GM21515 (cell line): ENCODE measurements around the gene KDM2A.
"Not testable (repeated sequence)": the region's sequence is repeated elsewhere in the genome, so short reads cannot be mapped to it uniquely, and the experiment has no call there.

ENCODE experiments used
- ATAC-seq: cut with Tn5 transposase; IDR thresholded peaks from one replicate; pipeline ENCODE4 v1.9.1; 2021; ENCODE audit not compliant: unreplicated experiment

Gene KDM2A

GRCh38 chr11:67117672-67118180 lies 1.3 kb upstream of the KDM2A start:
- ATAC-seq = peak; percentile 2

GRCh38 chr11:67118181-67118766 lies 789 bp upstream of the KDM2A start:
- ATAC-seq = peak; percentile 12

DNA sequence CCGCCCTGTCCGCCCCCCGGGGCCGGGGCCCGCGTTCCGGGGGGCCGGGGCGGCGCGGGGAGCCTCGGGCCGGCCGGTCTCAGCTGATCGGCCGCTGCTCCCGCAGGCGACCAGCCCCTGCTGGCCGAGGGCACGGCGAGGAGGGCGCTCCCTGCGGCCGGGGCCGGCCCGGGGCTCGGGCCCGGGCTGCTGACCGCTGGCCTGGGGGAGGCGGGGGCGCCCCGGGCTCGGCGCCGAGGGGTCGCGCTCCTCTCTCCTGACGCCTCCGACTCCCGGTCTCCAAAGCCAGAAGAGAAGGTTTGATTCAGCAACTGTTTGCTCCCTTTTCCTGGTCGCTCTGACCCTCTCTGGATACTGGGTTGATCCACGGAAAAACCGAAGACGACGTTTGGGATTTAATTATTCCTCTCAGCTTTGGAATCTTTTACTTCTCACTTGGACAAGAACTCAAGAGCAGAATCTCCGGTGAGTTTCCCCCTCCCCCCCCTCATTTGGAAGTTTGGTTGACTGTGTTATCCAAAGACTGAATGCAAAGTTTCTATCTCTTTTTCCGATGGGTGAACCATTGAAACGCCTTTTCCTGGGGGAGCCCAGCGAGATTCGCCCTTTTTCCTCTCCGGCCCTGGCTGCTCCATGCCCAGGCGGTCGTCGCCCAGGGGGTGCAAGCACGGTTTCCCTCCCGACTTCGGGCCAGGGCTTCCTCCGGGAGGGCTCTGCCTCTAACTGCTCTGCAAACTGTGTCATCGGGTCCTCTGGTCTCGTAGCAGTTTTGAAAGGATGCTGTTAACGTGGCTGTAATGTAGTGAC lies 725 bp downstream of the KDM2A start:
- ATAC-seq = peak; percentile 8

DNA sequence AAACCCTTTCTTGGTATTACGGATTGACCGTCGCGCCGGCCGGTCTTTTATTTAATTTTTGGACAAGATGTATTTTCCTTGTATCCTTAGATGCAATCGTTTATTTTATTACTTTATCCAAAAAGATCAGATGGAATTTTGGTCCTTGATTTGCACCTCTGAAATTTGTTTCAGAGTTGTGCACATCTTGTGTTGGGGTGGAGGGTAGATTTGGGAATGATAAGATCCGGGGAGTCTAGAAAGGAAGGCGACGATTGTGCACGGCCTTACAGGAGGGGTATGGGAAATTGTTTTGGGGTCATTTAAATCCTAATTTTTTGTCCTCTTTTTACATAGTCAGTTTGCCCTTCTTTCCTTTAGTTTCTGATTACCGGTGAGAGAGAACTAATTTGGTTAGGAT lies 1.4 kb downstream of the KDM2A start:
- ATAC-seq = no peak

DNA sequence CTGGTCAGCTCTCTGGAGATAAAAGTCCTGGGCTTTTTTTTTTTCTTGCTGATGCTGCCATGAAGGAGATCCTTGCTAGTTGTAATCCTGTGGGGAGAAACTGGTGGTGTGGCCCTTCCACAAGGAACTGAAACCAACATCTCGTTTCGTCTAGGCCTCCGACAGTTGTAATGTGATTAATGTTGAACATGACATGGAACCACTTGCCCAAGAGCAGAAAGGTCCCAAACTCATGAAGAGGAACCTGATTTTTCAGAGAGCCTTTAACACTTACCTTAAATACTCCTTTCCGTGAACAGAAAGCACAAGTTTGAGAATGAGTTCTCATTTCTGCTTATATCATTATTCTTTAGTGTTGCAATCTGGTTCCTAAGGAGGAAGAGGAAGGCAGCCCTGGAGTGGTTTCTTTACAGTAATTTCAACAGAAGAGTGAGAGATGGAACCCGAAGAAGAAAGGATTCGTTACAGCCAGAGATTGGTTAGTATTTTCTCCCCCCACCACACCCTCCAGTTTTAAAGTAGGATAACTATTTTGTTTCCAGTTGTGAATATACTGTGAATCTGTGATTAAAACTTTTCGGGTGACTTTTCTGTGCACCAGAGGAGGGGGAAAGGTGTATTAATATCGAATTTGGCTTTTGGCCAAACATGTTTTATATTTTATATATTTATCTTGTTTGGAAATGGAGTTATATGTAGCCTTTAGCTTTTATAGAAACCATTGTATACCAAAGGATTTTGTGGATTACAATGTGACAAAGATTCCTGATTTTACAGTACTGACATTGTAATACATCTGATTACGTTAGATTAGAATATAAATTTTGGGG lies 2.0 kb downstream of the KDM2A start:
- no peak for ATAC-seq

DNA sequence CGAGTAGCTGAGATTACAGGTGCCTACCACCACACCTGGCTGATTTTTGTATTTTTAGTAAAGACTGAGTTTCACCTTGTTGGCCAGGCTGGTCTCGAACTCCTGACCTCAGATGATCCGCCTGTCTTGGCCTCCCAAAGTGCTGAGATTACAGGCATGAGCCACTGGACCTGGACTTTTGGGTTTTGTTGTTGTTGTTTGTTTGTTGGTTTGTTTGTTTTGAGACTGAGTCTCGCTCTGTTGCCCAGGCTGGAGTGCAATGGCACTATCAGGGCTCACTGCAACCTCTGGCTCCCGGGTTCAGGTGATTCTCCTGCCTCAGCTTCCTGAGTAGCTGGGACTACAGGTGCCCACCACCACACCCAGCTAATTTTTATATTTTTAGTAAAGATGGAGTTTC lies 4.7 kb downstream of the KDM2A start:
- not testable (repeated sequence) for ATAC-seq

- ATAC-seq = not testable (repeated sequence)
Measured at GRCh38 chr11:67126243-67126642, 7.2 kb downstream of the KDM2A start.

GRCh38 chr11:67126986-67127385 lies 7.9 kb downstream of the KDM2A start:
- ATAC-seq = no peak

GRCh38 chr11:67130861-67131260 lies 11.8 kb downstream of the KDM2A start:
- not testable (repeated sequence) for ATAC-seq

GRCh38 chr11:67136156-67136555 lies 17.1 kb downstream of the KDM2A start:
- no peak for ATAC-seq

DNA sequence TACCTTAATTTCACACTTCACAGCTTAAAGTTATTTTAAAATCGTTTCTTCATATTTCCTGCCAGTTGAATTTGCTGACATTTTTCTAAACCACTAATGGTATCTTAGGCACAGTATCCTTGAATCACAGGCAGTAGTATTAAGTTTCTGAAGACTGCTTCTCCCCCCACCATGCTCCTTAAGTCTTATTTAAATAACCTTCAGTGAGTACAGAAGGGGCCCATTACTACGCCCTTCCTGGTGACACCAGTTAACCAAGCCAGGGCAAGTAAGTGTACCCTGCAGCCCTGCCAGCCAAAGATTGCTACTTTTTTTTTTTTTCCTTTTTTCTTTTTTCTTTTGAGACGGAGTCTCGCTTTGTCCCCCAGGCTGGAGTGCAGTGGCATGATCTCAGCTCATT lies 19.9 kb downstream of the KDM2A start:
- no peak for ATAC-seq

DNA sequence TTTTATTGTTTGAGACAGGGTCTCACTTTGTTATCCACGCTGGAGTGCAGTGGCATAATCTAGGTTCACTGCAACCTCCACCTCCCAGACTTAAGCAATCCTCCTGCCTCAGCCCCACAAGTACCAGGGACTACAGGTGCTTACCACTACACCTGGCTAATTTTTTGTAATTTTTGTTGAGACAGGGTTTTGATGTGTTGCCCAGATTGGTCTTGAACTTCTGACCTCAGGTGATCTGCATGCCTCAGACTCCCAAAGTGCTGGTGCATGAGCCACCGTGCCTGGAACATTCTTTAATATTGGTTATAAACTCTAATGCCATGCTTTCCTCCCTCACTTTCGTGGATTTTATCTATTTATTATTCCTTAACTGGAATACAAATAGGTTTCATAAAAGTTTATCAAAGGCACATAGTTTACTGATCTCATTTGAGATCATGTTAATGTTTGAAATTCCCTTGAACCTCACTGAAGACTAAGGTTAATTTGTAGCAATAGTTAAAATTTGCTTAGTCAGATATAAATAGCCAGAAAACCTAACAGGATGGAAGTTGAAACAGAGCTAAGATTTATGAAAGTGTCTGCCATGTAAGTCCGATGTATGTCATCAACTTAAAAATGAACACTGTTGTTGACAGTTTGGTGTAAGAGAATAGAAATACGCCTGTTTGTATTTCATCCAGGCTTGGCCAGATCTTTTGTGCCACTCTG lies 27.6 kb downstream of the KDM2A start:
- ATAC-seq = no peak

- no peak for ATAC-seq
Measured at GRCh38 chr11:67153971-67154370, 34.9 kb downstream of the KDM2A start.

DNA sequence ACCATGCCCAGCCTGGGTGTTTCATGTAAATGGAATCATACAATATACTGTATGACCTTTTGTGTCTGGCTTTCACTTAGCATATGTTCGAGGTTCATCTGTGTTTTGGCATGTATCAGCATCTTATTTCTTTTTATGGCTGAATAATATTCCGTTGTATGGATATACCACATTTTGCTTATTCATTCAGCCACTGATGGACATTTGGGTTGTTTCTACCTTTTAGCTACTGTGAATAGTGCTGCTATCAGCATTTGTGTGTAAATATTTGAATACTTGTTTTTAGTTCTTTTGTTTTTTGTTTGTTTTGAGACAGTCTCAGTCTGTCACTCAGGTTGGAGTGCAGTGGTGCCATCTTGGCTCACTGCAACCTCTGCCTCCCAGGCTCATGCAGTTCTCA lies 35.7 kb downstream of the KDM2A start:
- no peak for ATAC-seq

- ATAC-seq = no peak
Measured at GRCh38 chr11:67157691-67158090, 38.6 kb downstream of the KDM2A start.

- ATAC-seq = no peak
Measured at GRCh38 chr11:67158221-67158620, 39.2 kb downstream of the KDM2A start.

- ATAC-seq = no peak
Measured at GRCh38 chr11:67160045-67160444, 41.0 kb downstream of the KDM2A start.

DNA sequence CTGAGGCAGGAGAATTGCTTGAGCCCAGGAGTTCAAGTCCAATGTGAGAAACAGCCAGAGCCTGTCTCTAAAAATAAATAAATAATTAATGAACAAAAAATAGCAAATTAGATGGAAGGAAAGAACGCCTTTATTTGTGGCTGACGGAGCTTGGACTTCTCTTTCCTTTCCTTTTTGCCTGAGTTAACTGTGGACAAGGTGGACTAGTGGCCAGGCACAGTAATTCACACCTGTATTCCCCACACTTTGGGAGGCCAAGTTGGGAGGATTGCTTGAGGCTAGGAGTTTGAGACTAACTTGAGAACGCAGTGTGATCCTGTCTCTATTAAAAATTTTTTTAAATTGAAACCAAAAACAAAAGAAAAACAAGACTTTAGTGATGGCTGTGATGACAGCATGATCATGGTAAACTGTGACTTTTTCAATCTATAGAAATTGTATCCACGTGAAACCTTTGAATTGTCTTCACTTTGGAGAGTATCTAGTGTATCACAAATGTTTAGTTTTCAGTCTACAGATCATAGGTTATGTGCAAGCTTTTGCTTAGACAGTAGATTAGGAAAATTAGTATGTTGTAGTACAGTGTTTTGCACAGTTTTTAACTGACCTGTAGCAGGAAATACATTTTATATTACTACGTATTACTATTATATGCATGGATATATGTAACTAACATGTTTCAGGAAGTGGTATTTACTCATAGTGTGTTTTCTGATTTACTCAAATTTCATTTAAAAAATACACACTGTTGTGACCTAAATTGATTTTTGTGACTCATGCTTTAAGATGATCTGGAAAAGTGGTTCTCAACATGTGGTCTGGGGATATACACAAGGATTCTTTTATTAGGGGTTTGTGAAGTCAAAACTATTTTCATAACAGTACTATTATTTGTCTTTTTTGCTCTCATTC lies 42.1 kb downstream of the KDM2A start:
- ATAC-seq = no peak

GRCh38 chr11:67163006-67163405 lies 43.9 kb downstream of the KDM2A start:
- no peak for ATAC-seq

DNA sequence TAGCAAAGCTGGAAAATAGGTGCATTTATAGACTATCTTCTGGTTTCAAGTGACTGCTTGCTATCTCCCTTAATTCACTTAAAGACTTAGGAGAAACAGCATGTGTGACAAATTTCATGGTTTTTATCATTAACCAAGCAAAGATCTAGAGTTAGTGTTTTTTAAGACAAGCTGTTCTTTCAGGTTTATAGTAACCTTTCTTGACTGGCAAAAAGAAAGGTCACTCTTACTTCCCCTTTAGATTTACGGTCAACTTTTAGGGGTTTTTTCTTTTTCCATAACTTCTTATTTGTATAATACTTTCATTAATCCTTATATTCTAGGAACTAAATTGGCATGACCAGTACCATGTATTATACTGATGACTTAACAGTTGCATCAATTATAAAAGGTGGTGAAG lies 46.6 kb downstream of the KDM2A start:
- ATAC-seq = no peak
